Lower leg skin (tissue), 3 donors: ENCODE results near the gene RPS3A.
"Not testable (repeated sequence)": the region's sequence is repeated elsewhere in the genome, so short reads cannot be mapped to it uniquely, and the experiment has no call there.

ENCODE experiments used
- POLR2A ChIP-seq, 2 donors: fragments of 450-650 bp; IDR thresholded peaks; one replicate each; pipeline ENCODE4 v1.6.1; 2016 to 2017; ENCODE audit warnings: antibody characterized with exemption in 2 of 2, mild to moderate bottlenecking in 1 of 2, moderate library complexity in 1 of 2
- TF ChIP-seq, protein P1 (sequence below), 3 donors: fragments of 450-650 bp; IDR thresholded peaks; one replicate each; pipeline ENCODE4 v1.5.1; 2016; ENCODE audit warnings: antibody characterized with exemption in 3 of 3, mild to moderate bottlenecking in 3 of 3, moderate library complexity in 2 of 3

DNA sequence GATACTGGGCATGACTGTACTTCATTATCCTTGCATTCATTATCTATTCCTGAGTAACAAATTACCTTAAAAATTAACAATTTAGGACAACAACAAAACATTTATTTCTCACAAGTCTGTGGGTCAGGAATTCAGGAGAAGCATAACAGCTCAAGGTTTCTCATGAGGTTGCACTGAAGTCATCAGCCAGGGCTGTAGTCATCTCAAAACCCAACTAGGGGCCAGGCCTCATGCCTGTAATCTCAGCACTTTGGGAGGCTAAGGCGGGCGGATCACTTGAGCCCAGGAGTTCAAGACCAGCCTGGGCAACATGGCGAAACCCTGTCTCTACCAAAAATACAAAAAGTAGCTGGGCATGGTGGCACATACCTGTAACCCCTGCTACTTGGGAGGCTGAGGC is 36.3 kb upstream of the RPS3A start:
- TF ChIP-seq, protein P1, sequence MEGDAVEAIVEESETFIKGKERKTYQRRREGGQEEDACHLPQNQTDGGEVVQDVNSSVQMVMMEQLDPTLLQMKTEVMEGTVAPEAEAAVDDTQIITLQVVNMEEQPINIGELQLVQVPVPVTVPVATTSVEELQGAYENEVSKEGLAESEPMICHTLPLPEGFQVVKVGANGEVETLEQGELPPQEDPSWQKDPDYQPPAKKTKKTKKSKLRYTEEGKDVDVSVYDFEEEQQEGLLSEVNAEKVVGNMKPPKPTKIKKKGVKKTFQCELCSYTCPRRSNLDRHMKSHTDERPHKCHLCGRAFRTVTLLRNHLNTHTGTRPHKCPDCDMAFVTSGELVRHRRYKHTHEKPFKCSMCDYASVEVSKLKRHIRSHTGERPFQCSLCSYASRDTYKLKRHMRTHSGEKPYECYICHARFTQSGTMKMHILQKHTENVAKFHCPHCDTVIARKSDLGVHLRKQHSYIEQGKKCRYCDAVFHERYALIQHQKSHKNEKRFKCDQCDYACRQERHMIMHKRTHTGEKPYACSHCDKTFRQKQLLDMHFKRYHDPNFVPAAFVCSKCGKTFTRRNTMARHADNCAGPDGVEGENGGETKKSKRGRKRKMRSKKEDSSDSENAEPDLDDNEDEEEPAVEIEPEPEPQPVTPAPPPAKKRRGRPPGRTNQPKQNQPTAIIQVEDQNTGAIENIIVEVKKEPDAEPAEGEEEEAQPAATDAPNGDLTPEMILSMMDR (IDR thresholded peaks at IDR 0.05), result not testable (repeated sequence)
- TF ChIP-seq POLR2A (IDR thresholded peaks at IDR 0.05), result not testable (repeated sequence)
